Glutamatergic neuron (in vitro differentiated cells): ENCODE results near the gene TM9SF3. TPM values are rescaled to one million over a fixed set of nuclear protein-coding genes. Genes with fewer than 3 reads are reported as not detected.

ENCODE experiments used
- DNase-seq: peaks from one replicate; pipeline ENCODE4 v3.0.0; 2022
- H3K27ac Mint-ChIP-seq: one replicate; pipeline ENCODE4 v1.8.0; 2020; ENCODE audit warnings: mild to moderate bottlenecking, mixed read lengths, inconsistent platforms; ENCODE audit not compliant: unreplicated experiment
- H3K27me3 Mint-ChIP-seq: one replicate; pipeline ENCODE4 v1.8.0; 2020; ENCODE audit warnings: mild to moderate bottlenecking, moderate library complexity, mixed read lengths, inconsistent platforms; ENCODE audit not compliant: unreplicated experiment
- H3K36me3 Mint-ChIP-seq: one replicate; pipeline ENCODE4 v1.8.0; 2020; ENCODE audit warnings: mild to moderate bottlenecking, mixed read lengths, inconsistent platforms; ENCODE audit not compliant: unreplicated experiment
- H3K4me1 Mint-ChIP-seq: one replicate; pipeline ENCODE4 v1.8.0; 2020; ENCODE audit warnings: mild to moderate bottlenecking, low read depth, mixed read lengths, inconsistent platforms; ENCODE audit not compliant: unreplicated experiment
- H3K4me3 Mint-ChIP-seq: one replicate; pipeline ENCODE4 v1.8.0; 2020; ENCODE audit warnings: mild to moderate bottlenecking, mixed read lengths, inconsistent platforms; ENCODE audit not compliant: unreplicated experiment
- H3K9me3 Mint-ChIP-seq: one replicate; pipeline ENCODE4 v1.8.0; 2020; ENCODE audit warnings: mild to moderate bottlenecking, moderate library complexity, mixed read lengths, inconsistent platforms; ENCODE audit not compliant: unreplicated experiment
- CTCF ChIP-seq: fragments of 200-600 bp; sonication (generic); IDR thresholded peaks from one replicate; pipeline ENCODE4 v1.5.0; 2021; ENCODE audit not compliant: partially characterized antibody, unreplicated experiment
- total RNA-seq: library from RNA; stranded (reverse); fragmentation: NEBNext Ultra II Directional; extraction: Animal tissue kit (Norgen Biotek cat#: 25700); gene quantifications from one replicate; pipeline ENCODE4 v1.2.1, GENCODE V29; 2021; ENCODE audit not compliant: unreplicated experiment

Gene TM9SF3
- total RNA-seq, 1 donor from 2014 or later: 99.1 TPM

GRCh38 chr10:96494694-96495093 lies 92.1 kb downstream of the TM9SF3 start:
- TF ChIP-seq CTCF: no peak
- no peak for DNase-seq
- no peaks in the 10 kb centered on the region for H3K4me1 Mint-ChIP-seq
- H3K4me3 Mint-ChIP-seq: no peak overlapping the region
- no peaks in the 10 kb centered on the region for H3K9me3 Mint-ChIP-seq
- no peak overlapping the region for H3K27ac Mint-ChIP-seq
- H3K36me3 Mint-ChIP-seq: no peaks in the 10 kb centered on the region
- H3K27me3 Mint-ChIP-seq: peaks cover 6% of the 10 kb centered on the region

- H3K27ac Mint-ChIP-seq: no peak overlapping the region
- H3K9me3 Mint-ChIP-seq: no peaks in the 10 kb centered on the region
- H3K36me3 Mint-ChIP-seq: no peaks in the 10 kb centered on the region
- DNase-seq: no peak
- no peak for TF ChIP-seq CTCF
- H3K27me3 Mint-ChIP-seq: peaks cover 6% of the 10 kb centered on the region
- H3K4me3 Mint-ChIP-seq: no peak overlapping the region
- H3K4me1 Mint-ChIP-seq: no peaks in the 10 kb centered on the region
Measured at GRCh38 chr10:96493871-96494525, 92.8 kb downstream of the TM9SF3 start.

- DNase-seq: no peak
- TF ChIP-seq CTCF: no peak
- Mint-ChIP-seq H3K27ac (no peak overlapping the region), H3K4me3 (no peak overlapping the region), H3K9me3 (no peaks in the 10 kb centered on the region), H3K36me3 (no peaks in the 10 kb centered on the region), H3K27me3 (peaks cover 6% of the 10 kb centered on the region), H3K4me1 (no peaks in the 10 kb centered on the region)
Measured at GRCh38 chr10:96493254-96493653, 93.6 kb downstream of the TM9SF3 start.

- no peak for TF ChIP-seq CTCF
- Mint-ChIP-seq H3K27ac (no peak overlapping the region), H3K9me3 (no peaks in the 10 kb centered on the region), H3K4me1 (no peaks in the 10 kb centered on the region), H3K4me3 (no peak overlapping the region), H3K27me3 (peaks cover 6% of the 10 kb centered on the region), H3K36me3 (no peaks in the 10 kb centered on the region)
- no peak for DNase-seq
Measured at GRCh38 chr10:96491303-96491702, 95.5 kb downstream of the TM9SF3 start.

GRCh38 chr10:96488161-96488935 lies 98.5 kb downstream of the TM9SF3 start:
- no peak overlapping the region for H3K27ac Mint-ChIP-seq
- no peak for DNase-seq
- TF ChIP-seq CTCF: no peak
- no peak overlapping the region for H3K4me3 Mint-ChIP-seq
- H3K9me3 Mint-ChIP-seq: no peaks in the 10 kb centered on the region
- no peaks in the 10 kb centered on the region for H3K36me3 Mint-ChIP-seq
- H3K4me1 Mint-ChIP-seq: no peaks in the 10 kb centered on the region
- peaks cover 4% of the 10 kb centered on the region for H3K27me3 Mint-ChIP-seq
